Astrocyte (in vitro differentiated cells and primary cell): ENCODE measurements around the gene HBA1. TPM values are rescaled to one million over a fixed set of nuclear protein-coding genes. Genes with fewer than 3 reads are reported as not detected.

Experiments used
- DNase-seq: peaks from one replicate; pipeline ENCODE4 v3.0.0-alpha.2; 2010; ENCODE audit warnings: low read depth
- FAIRE-seq: peaks from 2 replicates; lab custom pipeline; 2011; peaks lifted over from hg19 to GRCh38; lab: Jason Lieb, UNC
- H2AFZ ChIP-seq: 2 replicates; pipeline ENCODE4 v1.6.0; 2012; ENCODE audit warnings: low read depth, low read length, inconsistent platforms
- H3K27ac ChIP-seq: 2 replicates; pipeline ENCODE4 v1.5.1; 2011; ENCODE audit warnings: low read depth, low read length, inconsistent platforms
- H3K27me3 ChIP-seq: 2 replicates; pipeline ENCODE4 v1.6.0; 2011; ENCODE audit warnings: low read length, inconsistent platforms; ENCODE audit not compliant: insufficient read depth
- H3K36me3 ChIP-seq: 2 replicates; pipeline ENCODE4 v1.5.1; 2011; ENCODE audit warnings: low read length, inconsistent platforms; ENCODE audit not compliant: insufficient read depth
- H3K4me1 ChIP-seq: 2 replicates; pipeline ENCODE4 v1.5.1; 2011; ENCODE audit warnings: low read length, inconsistent platforms; ENCODE audit not compliant: insufficient read depth
- H3K4me2 ChIP-seq: 2 replicates; pipeline ENCODE4 v1.6.0; 2012; ENCODE audit warnings: low read length, inconsistent platforms
- H3K4me3 ChIP-seq: 2 replicates; pipeline ENCODE4 v1.5.1; 2011; ENCODE audit warnings: low read depth, mild to moderate bottlenecking, low read length, inconsistent platforms; ENCODE audit not compliant: insufficient read depth
- H3K79me2 ChIP-seq: 2 replicates; pipeline ENCODE4 v1.6.0; 2012; ENCODE audit warnings: mild to moderate bottlenecking, low read length, inconsistent platforms; ENCODE audit not compliant: insufficient read depth
- H3K9ac ChIP-seq: 2 replicates; pipeline ENCODE4 v1.6.0; 2012; ENCODE audit warnings: mild to moderate bottlenecking, low read length, inconsistent platforms
- H3K9me3 ChIP-seq: 2 replicates; pipeline ENCODE4 v1.5.1; 2012; ENCODE audit warnings: low read depth, mild to moderate bottlenecking, low read length, inconsistent platforms; ENCODE audit not compliant: insufficient read depth
- H4K20me1 ChIP-seq: 2 replicates; pipeline ENCODE4 v1.6.0; 2012; ENCODE audit warnings: low read length, inconsistent platforms; ENCODE audit not compliant: insufficient read depth
- H3K27ac Mint-ChIP-seq: one replicate; pipeline ENCODE4 v1.8.0; 2021; ENCODE audit warnings: mild to moderate bottlenecking, mixed read lengths; ENCODE audit not compliant: unreplicated experiment
- H3K27me3 Mint-ChIP-seq: one replicate; pipeline ENCODE4 v1.8.0; 2021; ENCODE audit warnings: low read depth, mixed read lengths; ENCODE audit not compliant: unreplicated experiment
- H3K36me3 Mint-ChIP-seq: one replicate; pipeline ENCODE4 v1.8.0; 2021; ENCODE audit warnings: low read depth, mixed read lengths; ENCODE audit not compliant: unreplicated experiment
- H3K4me1 Mint-ChIP-seq: one replicate; pipeline ENCODE4 v1.8.0; 2021; ENCODE audit warnings: low read depth, mixed read lengths; ENCODE audit not compliant: unreplicated experiment
- H3K4me3 Mint-ChIP-seq: one replicate; pipeline ENCODE4 v1.8.0; 2021; ENCODE audit warnings: mild to moderate bottlenecking, moderate library complexity, mixed read lengths; ENCODE audit not compliant: unreplicated experiment
- H3K9me3 Mint-ChIP-seq: one replicate; pipeline ENCODE4 v1.8.0; 2021; ENCODE audit warnings: mild to moderate bottlenecking, mixed read lengths; ENCODE audit not compliant: unreplicated experiment
- CTCF ChIP-seq: IDR thresholded peaks from 2 replicates; pipeline ENCODE4 v1.5.1; 2011; ENCODE audit warnings: low read depth, mild to moderate bottlenecking, inconsistent platforms, low read length, moderate library complexity; ENCODE audit not compliant: insufficient read depth
- EZH2 ChIP-seq: IDR thresholded peaks from 2 replicates; pipeline ENCODE4 v1.6.1; 2012; ENCODE audit warnings: mild to moderate bottlenecking, low read length, inconsistent platforms; ENCODE audit not compliant: insufficient read depth
- total RNA-seq: library from RNA; stranded (reverse); gene quantifications from 2 replicates; pipeline ENCODE4 v1.2.1, GENCODE V29; 2021

HBA1 gene
- total RNA-seq, 1 donor from 2014 or later: not detected

- H3K27ac ChIP-seq: no peak overlapping the region
- no peaks in the 10 kb centered on the region for H3K9me3 Mint-ChIP-seq
- H3K36me3 Mint-ChIP-seq: peaks cover 31% of the 10 kb centered on the region
- H4K20me1 ChIP-seq: peaks cover 75% of the 10 kb centered on the region
- no peaks in the 10 kb centered on the region for H3K4me1 ChIP-seq
- TF ChIP-seq EZH2 (no peak), CTCF (no peak)
- peaks cover 9% of the 10 kb centered on the region for H3K4me1 Mint-ChIP-seq
- no peak overlapping the region for H3K4me3 Mint-ChIP-seq
- peak; percentile 16 for DNase-seq
- H3K27me3 ChIP-seq: no peaks in the 10 kb centered on the region
- H3K9me3 ChIP-seq: no peaks in the 10 kb centered on the region
- H3K27ac Mint-ChIP-seq: peak overlapping the region; percentile 38
- peaks cover 47% of the 10 kb centered on the region for H3K36me3 ChIP-seq
- H3K27me3 Mint-ChIP-seq: no peaks in the 10 kb centered on the region
- H3K4me3 ChIP-seq: no peak overlapping the region
- H3K79me2 ChIP-seq: peaks cover 15% of the 10 kb centered on the region
- no peak overlapping the region for H2AFZ ChIP-seq
- H3K4me2 ChIP-seq: peak overlapping the region; percentile 4
- no peak for FAIRE-seq
- peak overlapping the region; percentile 14 for H3K9ac ChIP-seq
Observed at GRCh38 chr16:191831-192230, 15.4 kb downstream of the HBA1 start.

GRCh38 chr16:192686-193085 lies 16.2 kb downstream of the HBA1 start:
- Histone ChIP-seq H3K9ac (no peak overlapping the region), H3K9me3 (no peaks in the 10 kb centered on the region), H3K4me1 (no peaks in the 10 kb centered on the region), H3K4me2 (no peak overlapping the region), H3K4me3 (no peak overlapping the region), H2AFZ (no peak overlapping the region), H3K36me3 (peaks cover 44% of the 10 kb centered on the region), H3K79me2 (peaks cover 18% of the 10 kb centered on the region), H3K27me3 (no peaks in the 10 kb centered on the region), H3K27ac (no peak overlapping the region), H4K20me1 (peaks cover 72% of the 10 kb centered on the region)
- peaks cover 9% of the 10 kb centered on the region for H3K4me1 Mint-ChIP-seq
- H3K27me3 Mint-ChIP-seq: no peaks in the 10 kb centered on the region
- TF ChIP-seq CTCF: no peak
- TF ChIP-seq EZH2: no peak
- H3K9me3 Mint-ChIP-seq: no peaks in the 10 kb centered on the region
- no peak overlapping the region for H3K4me3 Mint-ChIP-seq
- no peak overlapping the region for H3K27ac Mint-ChIP-seq
- no peak for DNase-seq
- H3K36me3 Mint-ChIP-seq: peaks cover 31% of the 10 kb centered on the region
- no peak for FAIRE-seq

GRCh38 chr16:193441-193840 lies 17.0 kb downstream of the HBA1 start:
- Histone ChIP-seq H2AFZ (no peak overlapping the region), H3K4me1 (no peaks in the 10 kb centered on the region), H3K9ac (no peak overlapping the region), H4K20me1 (peaks cover 74% of the 10 kb centered on the region), H3K4me2 (no peak overlapping the region), H3K36me3 (peaks cover 48% of the 10 kb centered on the region), H3K27me3 (no peaks in the 10 kb centered on the region), H3K4me3 (no peak overlapping the region), H3K27ac (no peak overlapping the region), H3K9me3 (no peaks in the 10 kb centered on the region), H3K79me2 (peaks cover 19% of the 10 kb centered on the region)
- TF ChIP-seq EZH2 (no peak), CTCF (no peak)
- FAIRE-seq (no peak), DNase-seq (no peak)
- no peaks in the 10 kb centered on the region for H3K9me3 Mint-ChIP-seq
- H3K36me3 Mint-ChIP-seq: peaks cover 32% of the 10 kb centered on the region
- no peak overlapping the region for H3K4me3 Mint-ChIP-seq
- H3K4me1 Mint-ChIP-seq: peaks cover 9% of the 10 kb centered on the region
- no peaks in the 10 kb centered on the region for H3K27me3 Mint-ChIP-seq
- H3K27ac Mint-ChIP-seq: no peak overlapping the region
